Measurements from ENCODE around the gene NR5A2.

The NR5A2 gene

GRCh38 chr1:200207711-200208126 lies 180.2 kb downstream of the NR5A2 start:
- peak; percentile 56 for DNase-seq

GRCh38 chr1:200211157-200211556 lies 183.6 kb downstream of the NR5A2 start:
- DNase-seq, result peak; percentile 70

GRCh38 chr1:200213392-200213791 lies 185.9 kb downstream of the NR5A2 start:
- no peak for DNase-seq

GRCh38 chr1:200213921-200214320 lies 186.4 kb downstream of the NR5A2 start:
- DNase-seq, result no peak

GRCh38 chr1:200215350-200215749 lies 187.8 kb downstream of the NR5A2 start:
- no peak for DNase-seq

GRCh38 chr1:200217703-200218102 lies 190.2 kb downstream of the NR5A2 start:
- no peak for DNase-seq

GRCh38 chr1:200221614-200222282 lies 194.2 kb downstream of the NR5A2 start:
- DNase-seq, result no peak

- no peak for DNase-seq
These were observed 195.7 kb downstream of the NR5A2 start for GRCh38 chr1:200223207-200223606.

- DNase-seq, result no peak
These were observed 196.1 kb downstream of the NR5A2 start for GRCh38 chr1:200223613-200224012.

- DNase-seq, result peak; percentile 34
These were observed 196.8 kb downstream of the NR5A2 start for GRCh38 chr1:200224315-200224714.

- peak; percentile 44 for DNase-seq
These were observed 198.9 kb downstream of the NR5A2 start for GRCh38 chr1:200226268-200226968.

- no peak for DNase-seq
These were observed 199.4 kb downstream of the NR5A2 start for GRCh38 chr1:200226969-200227303.
